Mesendoderm (in vitro differentiated cells): Measurements from ENCODE around the gene PHF2.

Experiments used
- DNase-seq: peaks from one replicate; pipeline ENCODE4 v3.0.0; 2013
- H2AK5ac ChIP-seq: 2 replicates; pipeline ENCODE4 v1.6.1; 2013; ENCODE audit warnings: low read length, inconsistent platforms
- H2BK120ac ChIP-seq: 2 replicates; pipeline ENCODE4 v1.6.1; 2013; ENCODE audit warnings: low read depth, mild to moderate bottlenecking, low read length, moderate library complexity, mixed read lengths
- H2BK15ac ChIP-seq: replicated peaks from 2 replicates; pipeline ENCODE4 v1.6.1; 2013; ENCODE audit warnings: low read depth, mild to moderate bottlenecking, moderate library complexity
- H2BK5ac ChIP-seq: 2 replicates; pipeline ENCODE4 v1.6.1; 2013; ENCODE audit warnings: low read length, inconsistent platforms
- H3K18ac ChIP-seq: 2 replicates; pipeline ENCODE4 v1.6.1; 2013; ENCODE audit warnings: mild to moderate bottlenecking, low read length, mixed read lengths
- H3K23ac ChIP-seq: one replicate; pipeline ENCODE4 v1.6.1; 2013; ENCODE audit warnings: low read length
- H3K27ac ChIP-seq: 2 replicates; pipeline ENCODE4 v1.5.1; 2013; ENCODE audit warnings: low read depth, mild to moderate bottlenecking, inconsistent platforms, low read length, moderate library complexity
- H3K27me3 ChIP-seq: 2 replicates; pipeline ENCODE4 v1.6.1; 2013; ENCODE audit warnings: low read length, control low read depth, mild to moderate bottlenecking, inconsistent platforms; ENCODE audit not compliant: insufficient read depth, poor library complexity
- H3K36me3 ChIP-seq: 2 replicates; pipeline ENCODE4 v1.6.1; 2013; ENCODE audit warnings: low read length, inconsistent platforms; ENCODE audit not compliant: control insufficient read depth, insufficient read depth
- H3K4ac ChIP-seq: one replicate; pipeline ENCODE4 v1.6.1; 2013; ENCODE audit warnings: low read depth, mild to moderate bottlenecking, low read length, moderate library complexity
- H3K4me1 ChIP-seq: 2 replicates; pipeline ENCODE4 v1.6.1; 2013; ENCODE audit warnings: low read depth, low read length, inconsistent platforms; ENCODE audit not compliant: control insufficient read depth
- H3K4me2 ChIP-seq: 2 replicates; pipeline ENCODE4 v1.6.1; 2013; ENCODE audit warnings: low read length
- H3K4me3 ChIP-seq: 2 replicates; pipeline ENCODE4 v1.5.1; 2013; ENCODE audit warnings: mild to moderate bottlenecking, low read length
- H3K56ac ChIP-seq: one replicate; pipeline ENCODE4 v1.6.1; 2013; ENCODE audit warnings: low read length
- H3K79me1 ChIP-seq: 2 replicates; pipeline ENCODE4 v1.6.1; 2013; ENCODE audit warnings: low read length, inconsistent platforms
- H3K79me2 ChIP-seq: 2 replicates; pipeline ENCODE4 v1.6.1; 2013; ENCODE audit warnings: mild to moderate bottlenecking, low read length; ENCODE audit not compliant: control insufficient read depth, insufficient read depth
- H3K9ac ChIP-seq: 2 replicates; pipeline ENCODE4 v1.6.1; 2013; ENCODE audit warnings: low read length, inconsistent platforms
- H4K5ac ChIP-seq: one replicate; pipeline ENCODE4 v1.6.1; 2013; ENCODE audit warnings: low read length
- H4K8ac ChIP-seq: one replicate; pipeline ENCODE4 v1.6.1; 2013; ENCODE audit warnings: low read depth, mild to moderate bottlenecking, control low read depth, low read length, moderate library complexity
- WGBS: extraction: QIAGEN DNeasy Blood & Tissue Kit; methylation state at CpG from one replicate; pipeline ENCODE4 v1.1.7; 2013; ENCODE audit warnings: low lambda C conversion rate, missing lambda C conversion rate; ENCODE audit not compliant: insufficient coverage; ENCODE audit errors: extremely low coverage; 5-methylcytosine and 5-hydroxymethylcytosine counted together

The PHF2 gene

GRCh38 chr9:93601063-93601462 is 24.7 kb downstream of the PHF2 start:
- no peak overlapping the region for H3K4me2 ChIP-seq
- H4K5ac ChIP-seq: no peak overlapping the region
- H3K4me3 ChIP-seq: no peak overlapping the region
- no peaks in the 10 kb centered on the region for H3K36me3 ChIP-seq
- no peak overlapping the region for H4K8ac ChIP-seq
- no peaks in the 10 kb centered on the region for H3K27me3 ChIP-seq
- H3K18ac ChIP-seq: no peak overlapping the region
- no CpG with 5 or more reads among the region's 4 CpGs for WGBS
- peaks cover 2% of the 10 kb centered on the region for H3K4me1 ChIP-seq
- H3K79me2 ChIP-seq: peaks cover 1% of the 10 kb centered on the region
- DNase-seq: no peak
- H2BK120ac ChIP-seq: no peak overlapping the region
- no peak overlapping the region for H3K27ac ChIP-seq
- no peak overlapping the region for H3K56ac ChIP-seq
- no peak overlapping the region for H3K9ac ChIP-seq
- H2BK15ac ChIP-seq: no peak overlapping the region
- H3K4ac ChIP-seq: no peak overlapping the region
- H3K79me1 ChIP-seq: peaks cover 4% of the 10 kb centered on the region
- no peak overlapping the region for H2BK5ac ChIP-seq
- no peak overlapping the region for H2AK5ac ChIP-seq
- no peak overlapping the region for H3K23ac ChIP-seq

- Histone ChIP-seq H3K79me2 (peaks cover 1% of the 10 kb centered on the region), H3K36me3 (no peaks in the 10 kb centered on the region), H4K8ac (no peak overlapping the region), H3K4me1 (peaks cover 2% of the 10 kb centered on the region), H3K9ac (no peak overlapping the region), H3K4me3 (no peak overlapping the region), H4K5ac (no peak overlapping the region), H3K79me1 (peaks cover 4% of the 10 kb centered on the region), H3K27ac (no peak overlapping the region), H3K27me3 (no peaks in the 10 kb centered on the region), H3K4me2 (no peak overlapping the region), H2AK5ac (no peak overlapping the region), H3K18ac (no peak overlapping the region), H3K23ac (no peak overlapping the region), H2BK5ac (no peak overlapping the region), H3K56ac (no peak overlapping the region), H2BK15ac (no peak overlapping the region), H2BK120ac (no peak overlapping the region), H3K4ac (no peak overlapping the region)
- WGBS: no CpG with 5 or more reads among the region's 5 CpGs
- DNase-seq: no peak
Measured at GRCh38 chr9:93601666-93602065, 25.3 kb downstream of the PHF2 start.

- Histone ChIP-seq H2BK15ac (no peak overlapping the region), H3K79me2 (peaks cover 1% of the 10 kb centered on the region), H3K27me3 (no peaks in the 10 kb centered on the region), H4K8ac (no peak overlapping the region), H3K4me2 (no peak overlapping the region), H3K27ac (no peak overlapping the region), H2BK120ac (no peak overlapping the region), H3K56ac (no peak overlapping the region), H3K4ac (no peak overlapping the region), H2AK5ac (no peak overlapping the region), H3K18ac (no peak overlapping the region), H3K4me1 (peaks cover 2% of the 10 kb centered on the region), H3K79me1 (peaks cover 4% of the 10 kb centered on the region), H4K5ac (no peak overlapping the region), H3K9ac (no peak overlapping the region), H3K23ac (no peak overlapping the region), H3K36me3 (no peaks in the 10 kb centered on the region), H3K4me3 (no peak overlapping the region), H2BK5ac (no peak overlapping the region)
- no CpG with 5 or more reads among the region's 15 CpGs for WGBS
- no peak for DNase-seq
Measured at GRCh38 chr9:93603011-93603410, 26.6 kb downstream of the PHF2 start.

- Histone ChIP-seq H3K9ac (no peak overlapping the region), H4K5ac (no peak overlapping the region), H3K4me3 (no peak overlapping the region), H2BK120ac (no peak overlapping the region), H2AK5ac (no peak overlapping the region), H2BK5ac (no peak overlapping the region), H3K23ac (no peak overlapping the region), H3K4me1 (peaks cover 2% of the 10 kb centered on the region), H3K4me2 (no peak overlapping the region), H3K27ac (no peak overlapping the region), H3K27me3 (no peaks in the 10 kb centered on the region), H3K4ac (no peak overlapping the region), H3K79me2 (peaks cover 1% of the 10 kb centered on the region), H2BK15ac (no peak overlapping the region), H3K18ac (no peak overlapping the region), H3K79me1 (peaks cover 3% of the 10 kb centered on the region), H3K36me3 (no peaks in the 10 kb centered on the region), H3K56ac (no peak overlapping the region), H4K8ac (no peak overlapping the region)
- WGBS: no CpG with 5 or more reads among the region's 4 CpGs
- DNase-seq: no peak
Measured at GRCh38 chr9:93603906-93604326, 27.5 kb downstream of the PHF2 start.

GRCh38 chr9:93606187-93606586 is 29.8 kb downstream of the PHF2 start:
- no peaks in the 10 kb centered on the region for H3K4me1 ChIP-seq
- H3K4me3 ChIP-seq: no peak overlapping the region
- no peak overlapping the region for H2BK5ac ChIP-seq
- no peak overlapping the region for H4K5ac ChIP-seq
- H3K27me3 ChIP-seq: no peaks in the 10 kb centered on the region
- H2BK15ac ChIP-seq: no peak overlapping the region
- H3K4me2 ChIP-seq: no peak overlapping the region
- no peak overlapping the region for H3K9ac ChIP-seq
- H3K4ac ChIP-seq: no peak overlapping the region
- no CpG with 5 or more reads among the region's 3 CpGs for WGBS
- peaks cover 3% of the 10 kb centered on the region for H3K79me1 ChIP-seq
- no peak overlapping the region for H2AK5ac ChIP-seq
- H3K56ac ChIP-seq: no peak overlapping the region
- H4K8ac ChIP-seq: no peak overlapping the region
- H3K18ac ChIP-seq: no peak overlapping the region
- H3K23ac ChIP-seq: no peak overlapping the region
- H3K27ac ChIP-seq: no peak overlapping the region
- no peaks in the 10 kb centered on the region for H3K36me3 ChIP-seq
- no peak overlapping the region for H2BK120ac ChIP-seq
- peaks cover 1% of the 10 kb centered on the region for H3K79me2 ChIP-seq
- no peak for DNase-seq

GRCh38 chr9:93610206-93610605 is 33.8 kb downstream of the PHF2 start:
- WGBS: no CpG with 5 or more reads among the region's 1 CpG
- DNase-seq: no peak
- Histone ChIP-seq H3K4me3 (no peak overlapping the region), H3K4ac (no peak overlapping the region), H2BK15ac (no peak overlapping the region), H3K4me1 (no peaks in the 10 kb centered on the region), H3K56ac (no peak overlapping the region), H3K23ac (no peak overlapping the region), H3K18ac (no peak overlapping the region), H3K27ac (no peak overlapping the region), H2AK5ac (no peak overlapping the region), H3K79me2 (no peaks in the 10 kb centered on the region), H3K36me3 (no peaks in the 10 kb centered on the region), H2BK5ac (no peak overlapping the region), H4K5ac (no peak overlapping the region), H3K9ac (no peak overlapping the region), H2BK120ac (no peak overlapping the region), H4K8ac (no peak overlapping the region), H3K27me3 (no peaks in the 10 kb centered on the region), H3K79me1 (peaks cover 6% of the 10 kb centered on the region), H3K4me2 (no peak overlapping the region)
